Activated T-cell treated with anti-CD3 and anti-CD28 coated beads, Interleukin-2, amount 50 U/mL, for 72 hours (primary cell): ENCODE results near the gene TSPAN18. TPM values are rescaled to one million over a fixed set of nuclear protein-coding genes. Genes with fewer than 3 reads are reported as not detected.

ENCODE experiments used
- ATAC-seq, 2 donors: fragments of 150-1000 bp; cut with Tn5 transposase; replicated peaks in 1 of 2; 2 replicates each; pipeline ENCODE4 v1.10.0; 2021; ENCODE audit warnings: moderate library complexity in 2 of 2, mild to moderate bottlenecking in 1 of 2
- DNase-seq, 2 donors: peaks; one replicate each; pipeline ENCODE4 v3.0.0; 2021 to 2022; ENCODE audit warnings: mixed read lengths in 1 of 2
- H3K27ac Mint-ChIP-seq: one replicate; pipeline ENCODE4 v1.8.0; 2022; ENCODE audit warnings: mild to moderate bottlenecking, moderate library complexity, mixed read lengths
- H3K27me3 Mint-ChIP-seq: one replicate; pipeline ENCODE4 v1.8.0; 2022; ENCODE audit warnings: low read depth, mixed read lengths
- H3K36me3 Mint-ChIP-seq, 2 donors: one replicate each; pipeline ENCODE4 v1.8.0; 2022; ENCODE audit warnings: mixed read lengths in 2 of 2, mild to moderate bottlenecking in 1 of 2; ENCODE audit not compliant: insufficient read depth in 2 of 2
- H3K4me1 Mint-ChIP-seq: one replicate; pipeline ENCODE4 v1.8.0; 2022; ENCODE audit warnings: low read depth, mixed read lengths
- H3K4me3 Mint-ChIP-seq, 2 donors: one replicate each; pipeline ENCODE4 v1.8.0; 2022; ENCODE audit warnings: mild to moderate bottlenecking in 2 of 2, mixed read lengths in 2 of 2, moderate library complexity in 2 of 2
- H3K9me3 Mint-ChIP-seq, 2 donors: one replicate each; pipeline ENCODE4 v1.8.0; 2022; ENCODE audit warnings: mixed read lengths in 2 of 2
- total RNA-seq, 2 donors: library from RNA; stranded (reverse); gene quantifications; one replicate each; pipeline ENCODE4 v1.2.3, GENCODE V29; 2022

The TSPAN18 gene
- total RNA-seq, 2 donors from 2014 or later = 1.3 to 1.8 TPM

DNA sequence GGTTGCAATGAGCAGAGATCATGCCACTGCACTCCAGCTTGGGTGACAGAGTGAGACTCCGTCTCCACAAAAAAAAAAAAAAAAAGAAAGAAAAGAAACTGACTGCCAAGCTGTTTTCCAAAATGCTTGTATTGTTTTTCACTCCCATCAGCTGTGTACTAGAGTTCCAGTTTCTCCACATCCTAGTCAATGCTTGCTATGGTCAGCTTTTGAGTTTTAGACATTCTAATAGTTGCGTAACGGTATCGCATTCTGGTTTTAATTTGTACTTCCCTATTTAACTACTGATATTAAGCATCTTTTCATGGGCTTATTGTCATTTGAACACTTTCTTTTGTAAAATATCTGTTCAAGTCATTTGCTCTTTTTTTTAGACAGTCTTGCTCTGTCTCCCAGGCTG is 55.7 kb downstream of the TSPAN18 start:
- H3K27me3 Mint-ChIP-seq = no peaks in the 10 kb centered on the region
- H3K4me1 Mint-ChIP-seq = peaks cover 5% of the 10 kb centered on the region
- H3K4me3 Mint-ChIP-seq = no peak overlapping the region
- ATAC-seq (no peak), DNase-seq (no peak)
- H3K36me3 Mint-ChIP-seq = no peaks in the 10 kb centered on the region
- no peaks in the 10 kb centered on the region for H3K9me3 Mint-ChIP-seq
- H3K27ac Mint-ChIP-seq = no peak overlapping the region

DNA sequence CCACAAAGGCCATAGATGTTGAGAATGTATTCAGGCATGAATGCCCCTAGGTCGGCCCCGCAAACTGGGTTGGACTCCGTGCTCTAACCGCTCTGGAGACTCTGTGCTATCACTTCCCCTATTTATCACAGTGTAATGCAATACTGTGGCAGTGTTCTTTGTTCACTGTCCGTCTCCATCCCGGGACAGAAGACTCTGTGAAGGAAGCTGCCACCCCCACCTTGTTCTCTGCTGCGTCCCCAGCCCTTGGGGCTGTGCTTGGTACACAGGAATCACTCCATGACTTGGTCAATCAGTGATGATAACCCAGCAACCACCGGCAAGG is 57.6 kb downstream of the TSPAN18 start:
- Mint-ChIP-seq H3K4me3 (no peak overlapping the region), H3K27me3 (no peaks in the 10 kb centered on the region), H3K36me3 (no peaks in the 10 kb centered on the region), H3K4me1 (peaks cover 5% of the 10 kb centered on the region), H3K27ac (no peak overlapping the region), H3K9me3 (no peaks in the 10 kb centered on the region)
- ATAC-seq (no peak), DNase-seq (no peak)

GRCh38 chr11:44784851-44785250 is 58.1 kb downstream of the TSPAN18 start:
- H3K4me1 Mint-ChIP-seq = peaks cover 5% of the 10 kb centered on the region
- DNase-seq (no peak), ATAC-seq (no peak)
- H3K36me3 Mint-ChIP-seq = no peaks in the 10 kb centered on the region
- no peak overlapping the region for H3K4me3 Mint-ChIP-seq
- H3K9me3 Mint-ChIP-seq = no peaks in the 10 kb centered on the region
- no peaks in the 10 kb centered on the region for H3K27me3 Mint-ChIP-seq
- no peak overlapping the region for H3K27ac Mint-ChIP-seq

GRCh38 chr11:44785856-44786607 is 59.3 kb downstream of the TSPAN18 start:
- Mint-ChIP-seq H3K9me3 (no peaks in the 10 kb centered on the region), H3K27me3 (no peaks in the 10 kb centered on the region), H3K4me1 (peaks cover 5% of the 10 kb centered on the region), H3K36me3 (no peaks in the 10 kb centered on the region), H3K4me3 (no peak overlapping the region), H3K27ac (no peak overlapping the region)
- peak; percentile 5 to 10 for DNase-seq
- peak in 1 of 2 donors; percentile 37 for ATAC-seq

GRCh38 chr11:44787070-44787469 is 60.3 kb downstream of the TSPAN18 start:
- H3K4me3 Mint-ChIP-seq = no peak overlapping the region
- no peak for ATAC-seq
- H3K4me1 Mint-ChIP-seq = peaks cover 5% of the 10 kb centered on the region
- no peaks in the 10 kb centered on the region for H3K27me3 Mint-ChIP-seq
- H3K27ac Mint-ChIP-seq = no peak overlapping the region
- no peak for DNase-seq
- H3K9me3 Mint-ChIP-seq = no peaks in the 10 kb centered on the region
- no peaks in the 10 kb centered on the region for H3K36me3 Mint-ChIP-seq

DNA sequence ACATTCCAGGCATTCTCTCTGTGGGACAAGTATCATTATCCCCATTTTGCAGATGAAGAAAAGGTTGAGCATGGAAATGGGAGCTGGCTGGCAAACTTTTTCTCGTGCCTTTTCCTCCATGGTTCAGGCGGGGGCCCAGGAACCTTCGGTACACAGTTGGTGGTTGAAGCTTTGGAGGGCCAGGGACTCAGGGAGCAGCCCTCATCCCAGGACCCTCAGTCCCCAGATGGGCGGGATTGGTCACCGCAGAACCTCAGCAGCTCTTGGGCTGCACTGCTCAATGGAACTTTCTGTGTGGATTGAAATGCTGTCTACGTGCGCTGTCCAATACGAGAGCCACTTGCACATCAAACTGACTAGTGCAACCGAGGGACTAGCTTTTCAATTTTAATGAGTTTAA is 61.2 kb downstream of the TSPAN18 start:
- Mint-ChIP-seq H3K4me3 (no peak overlapping the region), H3K36me3 (no peaks in the 10 kb centered on the region), H3K27me3 (no peaks in the 10 kb centered on the region), H3K9me3 (no peaks in the 10 kb centered on the region), H3K4me1 (peaks cover 4% of the 10 kb centered on the region), H3K27ac (no peak overlapping the region)
- no peak for ATAC-seq
- no peak for DNase-seq

DNA sequence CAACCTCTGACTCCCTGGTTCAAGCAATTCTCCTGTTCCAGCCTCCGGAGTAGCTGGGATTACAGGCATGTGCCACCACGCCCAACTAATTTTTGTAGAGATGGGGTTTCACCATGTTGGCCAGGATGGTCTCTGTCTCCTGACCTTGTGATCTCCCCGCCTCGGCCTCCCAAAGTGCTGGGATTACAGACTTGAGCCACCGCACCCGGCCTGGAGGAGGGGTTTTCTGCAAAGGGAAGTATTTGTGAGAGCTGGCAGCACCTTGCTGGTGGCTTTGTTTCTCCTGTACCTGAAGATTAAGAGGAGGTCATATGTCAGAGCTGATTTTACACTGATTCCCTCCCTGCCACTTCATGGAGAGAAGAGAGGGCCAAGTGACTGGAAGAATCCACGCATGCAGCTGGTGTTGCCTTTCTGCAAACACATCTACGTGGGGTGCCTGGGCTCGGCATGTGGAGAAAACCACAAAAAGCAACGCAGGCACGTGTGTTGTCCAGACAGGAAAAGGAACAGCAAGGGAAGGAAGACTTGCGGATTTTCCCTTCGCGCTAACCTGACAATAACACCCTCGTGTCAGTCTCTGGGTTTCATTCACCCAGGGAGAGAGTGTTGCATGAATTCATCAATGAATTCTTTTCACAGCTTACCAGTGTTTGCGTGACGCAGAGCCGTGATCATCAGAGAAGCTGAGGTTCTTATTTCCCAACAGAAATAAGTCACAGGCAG is 61.9 kb downstream of the TSPAN18 start:
- ATAC-seq (no peak), DNase-seq (no peak)
- Mint-ChIP-seq H3K4me1 (no peaks in the 10 kb centered on the region), H3K36me3 (no peaks in the 10 kb centered on the region), H3K27me3 (no peaks in the 10 kb centered on the region), H3K9me3 (no peaks in the 10 kb centered on the region), H3K27ac (no peak overlapping the region), H3K4me3 (no peak overlapping the region)

DNA sequence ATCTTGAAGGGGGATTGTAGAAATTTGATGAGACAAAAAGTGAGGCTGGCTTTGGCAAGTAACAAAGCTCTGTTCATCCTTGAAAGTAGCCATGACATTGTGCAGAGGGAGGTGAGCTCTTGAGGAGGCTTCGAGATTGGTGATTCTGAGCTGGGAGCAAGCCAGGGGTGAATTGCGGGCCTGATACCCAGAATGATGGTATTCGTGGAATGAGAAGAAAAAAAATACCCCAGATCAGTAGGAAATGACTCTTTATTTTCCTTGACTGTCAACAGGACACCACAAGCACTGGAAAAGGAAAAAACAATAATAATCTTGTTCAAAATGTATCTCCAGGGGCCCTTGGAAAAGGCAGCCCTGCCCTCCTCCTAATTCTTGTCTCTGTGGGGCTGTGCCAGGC is 62.7 kb downstream of the TSPAN18 start:
- Mint-ChIP-seq H3K27ac (no peak overlapping the region), H3K36me3 (no peaks in the 10 kb centered on the region), H3K27me3 (no peaks in the 10 kb centered on the region), H3K4me1 (no peaks in the 10 kb centered on the region), H3K9me3 (no peaks in the 10 kb centered on the region), H3K4me3 (no peak overlapping the region)
- no peak for DNase-seq
- ATAC-seq = no peak

DNA sequence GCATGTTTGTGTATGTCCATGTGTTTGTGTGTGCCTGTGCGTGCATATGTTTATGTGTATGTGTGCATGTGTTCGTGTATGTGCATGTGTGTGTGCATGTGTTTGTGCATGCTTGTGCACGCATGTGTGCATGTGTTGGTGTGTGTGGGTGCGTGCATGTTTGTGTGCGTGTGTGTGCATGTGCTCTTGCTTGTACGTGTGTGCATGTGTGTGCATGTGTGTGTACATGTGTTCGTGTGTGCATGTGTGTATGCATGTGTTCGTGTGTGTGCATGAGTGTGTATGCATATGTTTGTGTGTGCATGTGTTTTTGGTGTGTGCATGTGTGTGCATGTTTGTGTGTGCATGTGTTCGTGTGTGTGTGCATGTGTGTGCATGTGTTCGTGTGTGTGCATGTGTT is 63.4 kb downstream of the TSPAN18 start:
- DNase-seq = no peak
- no peaks in the 10 kb centered on the region for H3K27me3 Mint-ChIP-seq

GRCh38 chr11:44791316-44791925 is 64.7 kb downstream of the TSPAN18 start:
- H3K27ac Mint-ChIP-seq = no peak overlapping the region
- H3K4me1 Mint-ChIP-seq = no peaks in the 10 kb centered on the region
- no peaks in the 10 kb centered on the region for H3K27me3 Mint-ChIP-seq
- H3K36me3 Mint-ChIP-seq = no peaks in the 10 kb centered on the region
- H3K9me3 Mint-ChIP-seq = no peaks in the 10 kb centered on the region
- H3K4me3 Mint-ChIP-seq = no peak overlapping the region
- DNase-seq (no peak), ATAC-seq (no peak)

More for the DNA sequence above, 63.4 kb downstream of the TSPAN18 start:
- Mint-ChIP-seq H3K4me1 (no peaks in the 10 kb centered on the region), H3K9me3 (no peaks in the 10 kb centered on the region), H3K36me3 (no peaks in the 10 kb centered on the region), H3K27ac (no peak overlapping the region), H3K4me3 (no peak overlapping the region)
- no peak for ATAC-seq

DNA sequence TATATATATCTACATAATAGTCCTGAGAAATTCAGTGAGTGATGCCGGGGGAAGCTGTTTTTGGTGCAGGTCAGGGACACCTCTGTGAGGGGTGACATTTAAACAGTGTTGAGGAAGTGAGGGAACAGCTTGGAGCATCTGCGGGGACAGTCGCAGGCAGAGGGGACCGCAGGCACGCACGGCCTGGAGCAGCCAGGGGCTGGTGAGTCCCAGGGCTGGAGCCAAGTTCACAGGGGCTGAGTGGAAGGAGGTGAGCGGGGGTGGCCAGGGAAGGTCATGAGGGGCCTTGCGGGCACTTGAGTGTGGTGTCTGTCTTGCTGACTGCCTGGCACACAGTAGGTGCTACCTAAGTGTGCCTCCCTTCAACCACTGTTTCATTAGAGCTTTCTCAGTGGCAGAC is 65.4 kb downstream of the TSPAN18 start:
- Mint-ChIP-seq H3K27me3 (no peaks in the 10 kb centered on the region), H3K9me3 (no peaks in the 10 kb centered on the region), H3K4me1 (no peaks in the 10 kb centered on the region), H3K27ac (no peak overlapping the region), H3K4me3 (no peak overlapping the region), H3K36me3 (no peaks in the 10 kb centered on the region)
- no peak for ATAC-seq
- DNase-seq = no peak

DNA sequence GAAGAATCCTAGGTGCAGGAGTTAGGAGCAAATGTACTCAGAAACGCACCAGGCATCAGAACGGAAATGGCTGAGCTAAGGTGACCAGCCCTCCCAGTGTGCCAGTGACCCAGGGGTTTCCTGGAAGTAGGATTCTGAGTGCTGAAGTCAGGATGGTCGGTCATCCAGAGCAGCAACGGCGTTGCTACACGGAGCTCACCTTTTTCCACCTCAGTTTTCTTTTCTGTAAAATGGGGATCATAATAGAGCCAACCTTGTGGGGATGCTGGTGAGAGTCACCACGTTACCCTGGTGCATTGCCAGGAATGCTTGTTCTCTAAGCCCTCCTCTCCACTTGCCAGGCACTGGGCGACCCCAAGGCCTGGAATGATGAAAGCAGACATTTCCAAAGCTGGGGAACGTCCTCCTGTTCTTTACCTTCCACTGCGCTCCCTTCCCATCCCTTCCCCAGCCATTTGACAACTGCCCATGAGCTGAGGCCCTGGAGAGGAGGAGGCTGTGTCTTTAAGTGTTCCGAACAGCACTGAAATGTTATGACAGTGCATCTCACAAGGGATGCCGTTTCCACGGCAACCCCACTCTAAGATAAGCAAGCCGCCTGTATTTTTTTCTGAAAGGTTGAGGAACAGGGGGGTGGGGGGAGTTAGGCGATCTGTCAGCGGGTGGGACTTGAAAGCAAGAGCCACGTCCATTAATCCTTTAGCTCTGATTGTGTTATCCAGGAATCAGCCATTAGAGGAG is 66.8 kb downstream of the TSPAN18 start:
- H3K27ac Mint-ChIP-seq = no peak overlapping the region
- DNase-seq (no peak), ATAC-seq (no peak)
- H3K4me3 Mint-ChIP-seq = no peak overlapping the region
- H3K36me3 Mint-ChIP-seq = no peaks in the 10 kb centered on the region
- no peaks in the 10 kb centered on the region for H3K27me3 Mint-ChIP-seq
- H3K4me1 Mint-ChIP-seq = no peaks in the 10 kb centered on the region
- no peaks in the 10 kb centered on the region for H3K9me3 Mint-ChIP-seq
